HL-60/S4 treated with phorbol 12-myristate 13-acetate at 8.2 ng/mL for 4 days and 3 days (cell line): ENCODE results near the gene PCDHA6.
"Not testable (repeated sequence)": the region's sequence is repeated elsewhere in the genome, so short reads cannot be mapped to it uniquely, and the experiment has no call there.

Experiments used
- in situ Hi-C: fragments of 300-500 bp; cut with MboI; formaldehyde crosslinking; loops from 2 replicates; pipeline ENCODE4 v1.15.0; 2022; ENCODE audit warnings: low sequenced_read_pairs

Gene PCDHA6

DNA sequence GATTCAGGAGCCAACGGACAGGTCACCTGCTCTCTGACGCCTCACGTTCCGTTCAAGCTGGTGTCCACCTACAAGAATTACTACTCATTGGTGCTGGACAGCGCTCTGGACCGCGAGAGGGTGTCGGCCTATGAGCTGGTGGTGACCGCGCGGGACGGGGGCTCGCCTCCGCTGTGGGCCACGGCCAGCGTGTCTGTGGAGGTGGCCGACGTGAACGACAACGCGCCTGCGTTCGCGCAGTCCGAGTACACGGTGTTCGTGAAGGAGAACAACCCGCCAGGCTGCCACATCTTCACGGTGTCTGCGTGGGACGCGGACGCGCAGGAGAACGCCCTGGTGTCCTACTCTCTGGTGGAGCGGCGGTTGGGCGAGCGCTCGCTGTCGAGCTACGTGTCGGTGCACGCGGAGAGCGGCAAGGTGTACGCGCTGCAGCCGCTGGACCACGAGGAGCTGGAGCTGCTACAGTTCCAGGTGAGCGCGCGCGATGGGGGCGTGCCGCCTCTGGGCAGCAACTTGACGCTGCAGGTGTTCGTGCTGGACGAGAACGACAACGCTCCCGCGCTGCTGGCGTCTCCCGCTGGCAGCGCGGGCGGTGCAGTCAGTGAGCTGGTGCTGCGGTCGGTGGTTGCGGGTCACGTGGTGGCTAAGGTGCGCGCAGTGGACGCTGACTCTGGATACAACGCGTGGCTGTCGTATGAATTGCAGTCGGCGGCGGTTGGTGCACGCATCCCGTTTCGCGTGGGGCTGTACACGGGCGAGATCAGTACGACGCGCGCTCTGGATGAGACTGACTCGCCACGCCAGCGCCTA lies 29.6 kb downstream of the PCDHA6 start:
- in situ Hi-C loops: no loop called here

DNA sequence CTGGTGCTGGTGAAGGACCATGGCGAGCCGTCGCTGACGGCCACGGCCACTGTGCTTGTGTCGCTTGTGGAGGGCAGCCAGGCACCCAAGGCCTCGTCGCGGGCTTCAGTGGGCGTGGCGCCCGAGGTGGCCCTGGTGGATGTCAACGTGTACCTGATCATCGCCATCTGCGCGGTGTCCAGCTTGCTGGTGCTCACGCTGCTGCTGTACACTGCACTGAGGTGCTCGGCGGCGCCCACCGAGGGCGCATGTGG lies 30.2 kb downstream of the PCDHA6 start:
- in situ Hi-C loops: no loop called here

DNA sequence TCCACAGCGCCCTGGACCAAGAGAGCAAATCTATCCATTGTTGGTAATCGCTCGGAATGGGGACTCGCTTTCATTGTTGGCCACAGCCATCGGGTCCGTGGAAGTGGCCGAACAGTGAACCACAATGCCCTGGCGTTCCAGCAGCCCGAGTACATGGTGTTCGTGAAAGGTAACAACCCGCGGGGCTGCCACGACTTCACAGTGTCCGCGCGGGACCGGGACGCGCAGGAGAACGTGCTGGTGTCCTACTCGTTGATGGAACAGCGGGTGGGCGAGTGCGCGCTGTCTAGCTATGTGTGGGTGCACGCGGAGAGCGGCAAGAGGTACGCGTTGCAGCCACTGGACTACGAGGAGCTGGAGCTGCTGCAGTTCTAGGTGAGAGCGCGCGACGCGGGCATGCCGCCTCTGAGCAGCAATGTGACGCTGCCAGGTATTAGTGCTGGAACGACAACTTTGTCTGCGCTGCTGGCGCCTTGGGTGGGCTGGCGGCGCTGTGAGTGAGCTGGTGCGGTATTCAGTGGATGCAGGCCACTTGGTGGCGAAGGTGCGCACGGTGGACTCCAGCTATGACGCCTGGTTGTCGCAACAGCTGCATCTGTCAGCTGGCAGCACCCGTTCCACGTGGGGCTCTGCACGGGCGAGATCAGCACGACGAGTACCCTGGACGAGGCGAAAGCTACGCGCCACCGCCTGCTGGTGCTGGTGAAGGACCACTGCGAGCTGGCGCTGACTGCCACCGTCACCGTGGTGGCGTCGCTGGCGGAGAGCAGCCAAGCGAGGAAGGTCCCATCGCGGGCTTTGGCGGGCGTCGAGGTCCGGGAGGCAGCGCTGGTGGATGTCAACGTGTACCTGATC lies 34.9 kb downstream of the PCDHA6 start:
- in situ Hi-C loops: no loop called here

DNA sequence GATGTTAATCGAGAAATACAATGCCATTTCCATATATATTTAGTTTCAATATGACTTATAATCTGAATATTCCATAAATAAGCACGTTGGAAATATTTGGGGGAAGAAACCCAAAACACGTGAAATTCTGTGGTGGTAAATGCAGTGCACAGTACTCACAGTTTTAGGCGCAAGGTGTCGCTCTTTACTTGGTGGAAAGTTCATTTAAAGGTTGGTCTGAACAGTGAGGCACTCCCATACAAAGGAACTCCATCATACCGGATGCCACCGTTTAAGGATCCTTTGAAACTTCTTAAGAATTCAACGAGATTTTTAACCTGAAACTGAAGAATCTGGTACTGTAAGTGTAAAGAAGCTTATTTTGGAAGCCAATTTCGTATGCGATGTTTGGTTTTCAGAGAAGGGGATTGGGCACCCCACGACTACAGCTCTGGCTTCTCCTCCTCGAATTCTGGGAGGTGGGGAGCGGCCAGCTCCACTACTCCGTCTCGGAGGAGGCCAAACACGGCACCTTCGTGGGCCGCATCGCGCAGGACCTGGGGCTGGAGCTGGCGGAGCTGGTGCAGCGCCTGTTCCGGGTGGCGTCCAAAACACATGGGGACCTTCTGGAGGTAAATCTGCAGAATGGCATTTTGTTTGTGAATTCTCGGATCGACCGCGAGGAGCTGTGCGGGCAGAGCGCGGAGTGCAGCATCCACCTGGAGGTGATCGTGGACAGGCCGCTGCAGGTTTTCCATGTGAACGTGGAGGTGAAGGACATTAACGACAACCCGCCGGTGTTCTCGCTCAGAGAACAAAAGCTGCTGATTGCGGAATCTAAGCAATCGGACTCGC lies 41.2 kb downstream of the PCDHA6 start, which contains the start of gene PCDHA11:
Gene PCDHA11 (plus strand): TSS at position 237 of the 834 bp plus-strand sequence. CDS start 147 bp downstream, at position 384.
- in situ Hi-C loops: no loop called here

DNA sequence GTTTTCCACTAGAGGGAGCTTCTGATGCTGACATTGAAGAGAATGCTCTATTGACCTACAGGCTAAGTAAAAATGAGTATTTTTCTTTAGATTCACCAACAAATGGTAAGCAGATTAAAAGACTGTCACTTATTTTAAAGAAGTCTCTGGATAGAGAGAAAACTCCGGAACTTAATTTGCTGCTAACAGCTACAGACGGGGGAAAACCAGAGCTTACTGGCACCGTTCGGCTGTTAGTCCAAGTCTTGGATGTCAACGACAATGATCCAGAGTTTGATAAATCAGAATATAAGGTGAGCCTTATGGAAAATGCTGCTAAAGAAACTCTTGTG lies 41.8 kb downstream of the PCDHA6 start:
- in situ Hi-C loops: no loop called here

DNA sequence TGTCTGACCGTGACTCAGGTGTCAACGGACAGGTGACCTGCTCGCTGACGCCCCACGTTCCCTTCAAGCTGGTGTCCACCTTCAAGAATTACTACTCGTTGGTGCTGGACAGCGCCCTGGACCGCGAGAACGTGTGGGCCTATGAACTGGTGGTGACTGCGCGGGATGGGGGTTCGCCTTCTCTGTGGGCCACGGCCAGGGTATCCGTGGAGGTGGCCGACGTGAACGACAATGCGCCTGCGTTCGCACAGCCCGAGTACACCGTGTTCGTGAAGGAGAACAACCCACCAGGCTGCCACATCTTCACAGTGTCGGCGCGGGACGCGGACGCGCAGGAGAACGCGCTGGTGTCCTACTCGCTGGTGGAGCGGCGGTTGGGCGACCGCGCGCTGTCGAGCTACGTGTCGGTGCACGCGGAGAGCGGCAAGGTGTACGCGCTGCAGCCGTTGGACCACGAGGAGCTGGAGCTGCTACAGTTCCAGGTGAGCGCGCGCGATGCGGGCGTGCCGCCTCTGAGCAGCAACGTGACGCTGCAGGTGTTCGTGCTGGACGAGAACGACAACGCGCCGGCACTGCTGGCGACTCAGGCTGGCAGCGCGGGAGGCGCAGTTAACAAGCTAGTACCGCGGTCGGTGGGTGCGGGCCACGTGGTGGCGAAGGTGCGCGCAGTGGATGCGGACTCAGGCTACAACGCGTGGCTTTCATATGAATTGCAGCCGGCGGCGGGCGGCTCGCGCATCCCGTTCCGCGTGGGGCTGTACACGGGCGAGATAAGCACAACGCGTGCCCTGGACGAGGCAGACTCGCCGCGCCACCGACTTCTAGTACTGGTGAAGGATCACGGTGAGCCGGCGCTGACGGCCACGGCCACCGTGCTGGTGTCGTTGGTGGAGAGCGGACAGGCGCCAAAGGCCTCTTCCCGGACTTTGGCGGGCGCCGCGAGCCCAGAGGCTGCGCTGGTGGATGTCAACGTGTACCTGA lies 42.8 kb downstream of the PCDHA6 start:
- in situ Hi-C loops: no loop called here

DNA sequence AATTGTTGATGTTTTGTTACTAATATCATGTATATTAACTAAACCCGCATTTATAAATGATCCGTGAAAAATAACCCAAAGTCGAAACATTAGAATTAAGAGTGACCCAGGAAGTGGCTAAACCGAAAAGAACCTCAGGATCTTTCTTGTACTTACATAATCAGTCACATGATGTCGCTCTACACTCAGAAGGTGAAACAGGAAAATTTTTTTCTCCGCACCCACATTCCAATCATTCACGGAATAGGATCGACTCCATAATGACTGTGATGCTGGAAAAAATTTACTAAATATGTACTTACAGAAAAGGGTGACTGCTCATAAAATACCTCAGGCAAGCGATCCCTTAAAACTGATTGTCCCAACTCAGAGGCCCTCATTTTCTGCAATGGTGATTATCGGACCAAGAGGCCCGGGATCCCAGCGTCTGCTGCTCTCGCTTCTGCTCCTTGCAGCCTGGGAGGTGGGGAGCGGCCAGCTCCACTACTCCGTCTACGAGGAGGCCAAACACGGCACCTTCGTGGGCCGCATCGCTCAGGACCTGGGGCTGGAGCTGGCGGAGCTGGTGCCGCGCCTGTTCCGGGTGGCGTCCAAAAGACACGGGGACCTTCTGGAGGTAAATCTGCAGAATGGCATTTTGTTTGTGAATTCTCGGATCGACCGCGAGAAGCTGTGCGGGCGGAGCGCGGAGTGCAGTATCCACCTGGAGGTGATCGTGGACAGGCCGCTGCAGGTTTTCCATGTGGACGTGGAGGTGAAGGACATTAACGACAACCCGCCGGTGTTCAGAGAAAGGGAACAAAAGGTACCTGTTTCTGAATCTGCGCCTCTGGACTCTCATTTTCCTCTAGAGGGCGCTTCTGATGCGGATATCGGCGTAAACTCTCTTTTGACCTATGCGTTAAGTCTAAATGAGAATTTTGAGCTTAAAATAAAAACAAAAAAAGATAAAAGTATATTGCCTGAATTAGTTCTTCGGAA lies 47.6 kb downstream of the PCDHA6 start, which contains the start of gene PCDHA12:
Gene PCDHA12 (plus strand): TSS at position 224 of the 981 bp plus-strand sequence. CDS start 165 bp downstream, at position 389.
- in situ Hi-C loops: no loop called here

DNA sequence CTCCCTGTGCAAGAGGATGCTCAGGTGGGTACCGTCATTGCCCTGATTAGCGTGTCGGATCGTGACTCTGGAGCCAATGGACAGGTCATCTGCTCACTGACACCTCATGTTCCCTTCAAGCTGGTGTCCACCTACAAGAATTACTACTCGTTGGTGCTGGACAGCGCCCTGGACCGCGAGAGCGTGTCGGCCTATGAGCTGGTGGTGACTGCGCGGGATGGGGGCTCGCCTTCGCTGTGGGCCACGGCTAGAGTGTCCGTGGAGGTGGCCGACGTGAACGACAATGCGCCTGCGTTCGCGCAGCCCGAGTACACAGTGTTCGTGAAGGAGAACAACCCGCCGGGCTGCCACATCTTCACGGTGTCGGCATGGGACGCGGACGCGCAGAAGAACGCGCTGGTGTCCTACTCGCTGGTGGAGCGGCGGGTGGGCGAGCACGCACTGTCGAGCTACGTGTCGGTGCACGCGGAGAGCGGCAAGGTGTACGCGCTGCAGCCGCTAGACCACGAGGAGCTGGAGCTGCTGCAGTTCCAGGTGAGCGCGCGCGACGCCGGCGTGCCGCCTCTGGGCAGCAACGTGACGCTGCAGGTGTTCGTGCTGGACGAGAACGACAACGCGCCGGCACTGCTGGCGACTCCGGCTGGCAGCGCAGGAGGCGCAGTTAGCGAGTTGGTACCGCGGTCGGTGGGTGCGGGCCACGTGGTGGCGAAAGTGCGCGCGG lies 48.9 kb downstream of the PCDHA6 start:
- in situ Hi-C loops: not testable (repeated sequence)

DNA sequence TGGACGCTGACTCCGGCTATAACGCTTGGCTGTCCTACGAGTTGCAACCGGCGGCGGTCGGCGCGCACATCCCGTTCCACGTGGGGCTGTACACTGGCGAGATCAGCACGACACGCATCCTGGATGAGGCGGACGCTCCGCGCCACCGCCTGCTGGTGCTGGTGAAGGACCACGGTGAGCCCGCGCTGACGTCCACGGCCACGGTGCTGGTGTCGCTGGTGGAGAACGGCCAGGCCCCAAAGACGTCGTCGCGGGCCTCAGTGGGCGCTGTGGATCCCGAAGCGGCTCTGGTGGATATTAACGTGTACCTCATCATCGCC lies 49.5 kb downstream of the PCDHA6 start:
- in situ Hi-C loops: no loop called here
